ENCODE data around the gene NCL. TPM values are rescaled to one million over a fixed set of nuclear protein-coding genes. Genes with fewer than 3 reads are reported as not detected.
"Not testable (repeated sequence)": the region's sequence is repeated elsewhere in the genome, so short reads cannot be mapped to it uniquely, and the experiment has no call there.

Gene NCL
- polyA plus RNA-seq, 3 donors = 982 to 1,306 (median 1,161) TPM

DNA sequence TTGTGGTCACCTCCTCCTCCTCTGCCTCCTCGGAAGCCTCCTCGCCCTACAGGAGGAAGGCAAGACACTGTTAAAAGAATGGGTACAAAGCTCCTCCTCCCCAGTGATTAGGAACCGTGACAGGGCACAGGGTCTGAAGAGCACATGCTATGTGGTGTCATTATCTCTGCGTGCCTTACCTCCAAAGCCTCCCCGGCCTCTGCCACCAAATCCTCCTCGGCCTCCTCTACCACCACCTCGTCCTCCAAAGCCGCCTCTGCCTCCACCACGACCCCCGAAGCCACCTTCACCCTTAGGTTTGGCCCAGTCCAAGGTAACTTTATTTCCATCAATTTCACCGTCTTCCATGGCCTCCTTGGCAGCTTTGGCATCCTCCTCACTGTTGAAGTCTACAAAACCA, 9.1 kb downstream of the NCL start:
- DNase-seq (ENCODE audit: extremely low read depth in 1 of 11, low read depth in 9 of 11, low spot score in 4 of 11) = no peak

GRCh38 chr2:231454361-231454791, 9.9 kb downstream of the NCL start:
- DNase-seq (ENCODE audit: extremely low read depth in 1 of 11, low read depth in 9 of 11, low spot score in 4 of 11) = no peak

DNA sequence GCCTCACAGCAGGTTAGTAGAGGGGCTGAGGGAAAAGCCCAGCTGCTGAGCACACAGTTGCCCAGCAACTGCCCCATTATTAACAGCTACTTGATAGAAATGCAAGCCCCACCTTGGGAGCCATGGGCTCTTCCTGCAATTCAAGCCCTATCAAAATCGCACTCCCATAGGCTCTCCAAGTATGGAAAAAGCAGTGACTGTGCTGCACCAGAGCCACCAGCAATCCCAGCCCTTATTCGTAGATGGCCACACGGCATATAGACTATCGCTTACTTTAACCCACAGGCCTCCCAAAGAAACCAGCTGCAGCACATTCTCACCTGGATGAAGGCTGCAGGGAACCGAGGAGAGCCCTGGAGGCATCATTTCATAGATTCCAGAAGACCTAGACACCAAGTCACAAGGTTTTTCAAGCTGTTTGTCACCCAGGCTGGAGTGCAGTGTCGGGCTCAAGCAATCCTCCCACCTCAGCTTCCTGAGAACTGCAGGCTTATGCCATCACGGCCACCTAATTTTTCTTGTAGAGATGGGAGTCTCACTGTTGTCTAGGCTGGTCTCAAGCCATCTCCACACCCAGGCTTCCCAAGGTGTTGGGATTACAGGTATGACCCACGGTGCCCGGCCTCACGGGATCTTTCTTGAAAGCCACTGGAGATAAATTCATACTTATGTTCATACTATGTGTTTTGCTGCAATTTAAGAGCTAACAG, 11.3 kb downstream of the NCL start:
- no peak for DNase-seq (ENCODE audit: extremely low read depth in 1 of 11, low read depth in 9 of 11, low spot score in 4 of 11)

- no peak for DNase-seq (ENCODE audit: extremely low read depth in 1 of 11, low read depth in 9 of 11, low spot score in 4 of 11)
These were observed 13.7 kb downstream of the NCL start for GRCh38 chr2:231450548-231450989.

DNA sequence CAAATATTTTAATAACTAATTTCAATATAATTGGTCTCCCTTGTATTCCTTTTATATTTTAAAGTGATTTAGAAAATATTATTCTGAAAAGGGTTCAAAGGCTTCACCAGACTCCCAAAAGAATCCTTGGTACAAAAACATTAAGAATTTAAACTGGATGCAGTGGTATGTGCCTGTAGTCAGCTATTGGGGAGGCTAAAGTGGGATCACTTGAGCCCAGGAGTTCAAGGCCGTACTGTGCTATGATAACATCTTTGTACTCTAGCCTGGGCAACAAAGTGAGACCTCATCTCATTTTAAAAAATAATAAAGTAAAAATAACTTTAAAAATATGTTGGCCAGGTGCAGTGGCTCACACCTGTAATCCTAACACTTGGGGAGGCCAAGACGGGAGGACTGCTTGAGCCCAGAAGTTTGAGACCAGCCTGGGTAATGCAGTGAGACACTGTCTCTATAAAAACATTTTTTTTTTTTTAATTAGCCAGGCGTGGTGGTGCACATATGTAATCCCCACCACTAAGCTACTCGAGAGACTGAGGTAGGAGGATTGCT, 14.7 kb downstream of the NCL start:
- DNase-seq (ENCODE audit: extremely low read depth in 1 of 11, low read depth in 9 of 11, low spot score in 4 of 11) = no peak

- no peak for DNase-seq (ENCODE audit: extremely low read depth in 1 of 11, low read depth in 9 of 11, low spot score in 4 of 11)
These were observed 27.3 kb downstream of the NCL start for GRCh38 chr2:231436957-231437356.

GRCh38 chr2:231433990-231434389, 30.3 kb downstream of the NCL start:
- no peak for DNase-seq (ENCODE audit: extremely low read depth in 1 of 11, low read depth in 9 of 11, low spot score in 4 of 11)

DNA sequence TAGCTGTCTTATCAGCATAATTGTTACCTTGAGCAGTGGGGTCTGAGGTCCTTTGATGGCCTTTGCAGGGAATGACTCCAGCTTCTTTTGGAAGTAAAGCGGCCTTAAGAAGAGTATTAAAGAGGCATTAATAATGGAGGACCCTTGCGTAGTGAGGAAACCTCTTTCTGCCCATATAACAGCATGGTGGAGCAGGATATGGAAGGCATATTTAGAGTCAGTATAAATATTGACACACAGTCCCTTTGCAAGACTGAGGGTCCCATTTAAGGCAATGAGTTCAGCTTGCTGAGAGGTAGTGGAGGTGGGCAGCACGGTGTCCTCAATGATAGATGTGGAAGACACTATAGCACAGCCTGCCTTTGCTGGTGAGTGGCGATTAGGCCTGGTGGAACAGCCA, 32.7 kb downstream of the NCL start:
- no peak for DNase-seq (ENCODE audit: extremely low read depth in 1 of 11, low read depth in 9 of 11, low spot score in 4 of 11)

- not testable (repeated sequence) for DNase-seq (ENCODE audit: extremely low read depth in 1 of 11, low read depth in 9 of 11, low spot score in 4 of 11)
These were observed 33.8 kb downstream of the NCL start for GRCh38 chr2:231430437-231430836.

- DNase-seq (ENCODE audit: extremely low read depth in 1 of 11, low read depth in 9 of 11, low spot score in 4 of 11) = no peak
These were observed 34.4 kb downstream of the NCL start for GRCh38 chr2:231429901-231430300.

DNA sequence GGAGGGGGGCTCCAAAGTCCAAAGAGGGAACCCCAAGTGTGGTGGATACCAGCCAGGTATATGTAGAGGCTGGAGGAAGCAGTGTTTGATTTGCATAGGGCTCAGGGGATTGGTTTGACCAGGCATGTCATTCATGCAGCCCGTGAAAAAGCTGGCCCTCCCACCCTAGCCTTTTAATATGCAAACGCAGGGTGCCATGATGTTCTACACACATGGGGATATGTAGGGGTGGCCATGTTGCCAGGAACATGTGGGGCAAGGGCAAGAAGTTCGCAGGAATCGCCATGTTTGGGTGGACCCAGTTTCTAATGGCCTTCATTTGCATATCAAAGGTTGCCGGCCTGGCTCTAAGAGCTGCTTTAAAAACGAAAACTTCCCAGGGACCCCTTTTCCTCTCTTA, 35.1 kb downstream of the NCL start:
- no peak for DNase-seq (ENCODE audit: extremely low read depth in 1 of 11, low read depth in 9 of 11, low spot score in 4 of 11)

- no peak for DNase-seq (ENCODE audit: extremely low read depth in 1 of 11, low read depth in 9 of 11, low spot score in 4 of 11)
These were observed 37.2 kb downstream of the NCL start for GRCh38 chr2:231427116-231427515.

- DNase-seq (ENCODE audit: extremely low read depth in 1 of 11, low read depth in 9 of 11, low spot score in 4 of 11) = no peak
These were observed 38.2 kb downstream of the NCL start for GRCh38 chr2:231425811-231426703.

- DNase-seq (ENCODE audit: extremely low read depth in 1 of 11, low read depth in 9 of 11, low spot score in 4 of 11) = no peak
These were observed 38.9 kb downstream of the NCL start for GRCh38 chr2:231425291-231425810.

DNA sequence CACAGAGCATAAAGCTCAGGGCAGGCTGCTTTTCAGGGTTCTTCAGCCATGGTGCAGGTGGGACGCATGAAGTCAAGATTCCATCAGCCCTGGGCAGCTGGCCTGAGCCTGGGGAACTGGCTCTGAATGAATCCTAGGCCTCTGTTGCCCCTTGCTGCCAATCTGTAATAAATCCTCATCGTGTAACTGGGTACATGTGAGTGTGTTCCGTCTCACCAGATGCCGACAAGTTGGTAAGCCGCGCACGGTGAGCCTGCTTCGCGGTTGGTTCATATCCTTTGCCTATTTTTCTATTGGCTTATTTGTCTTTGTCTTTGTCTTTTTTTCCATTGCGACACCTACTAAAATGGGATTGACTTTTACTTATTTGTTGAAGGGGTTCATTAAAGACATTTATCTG, 41.1 kb downstream of the NCL start:
- DNase-seq (ENCODE audit: extremely low read depth in 1 of 11, low read depth in 9 of 11, low spot score in 4 of 11) = no peak

DNA sequence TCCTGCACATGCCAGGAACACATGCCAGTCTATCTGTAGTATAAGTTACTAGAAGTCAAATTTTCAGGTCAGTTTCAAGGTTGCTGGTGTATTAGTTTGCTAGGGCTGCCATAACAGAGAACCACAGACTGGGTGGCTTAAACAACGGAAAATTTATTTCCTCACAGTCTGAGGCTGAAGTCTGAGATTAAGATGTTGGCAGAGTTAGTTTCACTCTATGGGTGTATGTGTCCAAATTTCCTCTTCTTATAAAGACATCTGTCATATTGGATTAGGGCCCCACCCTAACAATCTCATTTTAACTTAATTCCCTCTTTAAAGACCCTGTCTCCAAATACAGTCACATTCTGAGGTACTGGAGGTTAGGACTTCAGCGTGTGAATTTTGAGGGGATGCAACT, 42.2 kb downstream of the NCL start:
- DNase-seq (ENCODE audit: extremely low read depth in 1 of 11, low read depth in 9 of 11, low spot score in 4 of 11) = no peak

GRCh38 chr2:231421051-231421580, 43.2 kb downstream of the NCL start:
- DNase-seq (ENCODE audit: extremely low read depth in 1 of 11, low read depth in 9 of 11, low spot score in 4 of 11) = no peak

DNA sequence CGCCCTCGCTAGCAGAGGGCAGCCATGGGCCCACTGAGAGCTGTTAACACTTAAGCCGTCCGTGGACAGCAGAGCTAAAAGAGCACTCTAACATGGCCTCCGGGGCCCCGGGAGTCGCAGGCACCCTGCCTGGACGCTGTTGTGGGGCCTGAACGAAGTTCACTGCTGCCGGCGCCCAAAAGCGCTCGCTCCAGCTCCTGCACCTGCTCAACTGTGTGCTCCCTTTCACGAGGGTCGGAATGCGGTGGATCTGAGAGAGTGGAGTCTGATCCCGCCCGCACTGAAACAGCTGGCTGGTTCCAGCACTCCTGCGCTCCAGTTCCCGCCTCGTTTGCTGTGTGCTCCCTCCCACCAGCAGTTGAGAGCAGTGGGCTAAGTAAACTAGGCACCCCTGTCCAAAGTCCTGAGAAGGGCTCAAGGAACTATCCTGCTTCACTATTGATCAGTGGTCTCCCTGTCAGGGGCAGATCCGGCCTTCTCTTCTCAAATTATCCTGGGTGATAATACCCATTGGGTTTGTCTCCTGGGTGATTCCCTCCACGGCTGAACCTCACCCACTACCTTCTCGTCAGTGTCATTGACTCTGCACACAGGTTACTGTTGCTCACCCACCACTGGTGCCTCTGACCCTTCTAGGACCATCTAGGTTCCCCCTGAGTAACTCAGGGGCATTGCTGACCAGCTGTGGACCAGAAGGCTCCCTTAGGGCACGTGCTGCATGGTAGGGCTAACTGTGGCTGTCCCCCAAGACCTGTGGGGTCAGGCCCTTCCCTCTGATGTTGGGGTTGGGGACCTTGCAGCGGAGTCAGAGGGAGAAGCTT, 45.3 kb downstream of the NCL start:
- no peak for DNase-seq (ENCODE audit: extremely low read depth in 1 of 11, low read depth in 9 of 11, low spot score in 4 of 11)

DNA sequence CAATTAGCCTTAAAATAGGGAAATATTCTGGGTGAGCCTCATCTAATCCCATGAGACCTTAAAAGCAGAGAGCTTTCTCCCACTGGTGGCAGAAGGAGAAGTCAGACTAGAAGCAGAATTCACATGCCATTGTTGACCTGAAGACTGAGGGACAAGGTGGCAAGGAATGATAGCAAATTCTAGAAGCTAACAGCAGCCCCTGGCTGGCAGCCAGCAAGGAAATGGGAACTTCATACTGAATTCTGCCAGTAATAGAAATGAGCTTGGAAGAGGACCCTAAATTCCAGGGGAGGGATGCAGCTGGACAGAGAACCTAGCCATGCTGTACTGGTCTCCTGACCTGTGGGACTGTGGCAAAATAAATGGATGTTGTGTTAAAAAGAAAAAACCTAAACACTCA, 49.3 kb downstream of the NCL start:
- DNase-seq (ENCODE audit: extremely low read depth in 1 of 11, low read depth in 9 of 11, low spot score in 4 of 11) = no peak
